Right cardiac atrium (tissue), 5 donors: ENCODE data around the gene KL. TPM values are rescaled to one million over a fixed set of nuclear protein-coding genes. Genes with fewer than 3 reads are reported as not detected.
A peak's percentile ranks its signal among the peaks of the same experiment; 100 is the strongest.

Experiments used
- ATAC-seq, 2 donors: fragments of 200-7000 bp; cut with Tn5 transposase; one replicate each; pipeline versions ENCODE4 v1.8.0 to v1.9.1; 2020; ENCODE audit warnings: moderate library complexity in 2 of 2, mild to moderate bottlenecking in 1 of 2
- DNase-seq, 3 donors: peaks; one replicate each; pipeline ENCODE4 v3.0.0-alpha.2; 2020
- H3K27ac ChIP-seq: one replicate; pipeline ENCODE4 v1.5.1; 2013; ENCODE audit warnings: mild to moderate bottlenecking, low read length, control low read depth, moderate library complexity
- H3K27me3 ChIP-seq: one replicate; pipeline ENCODE4 v1.6.1; 2013; ENCODE audit not compliant: control insufficient read depth, insufficient read depth
- H3K4me1 ChIP-seq: one replicate; pipeline ENCODE4 v1.6.1; 2013; ENCODE audit warnings: low read length; ENCODE audit not compliant: control insufficient read depth, insufficient read depth
- H3K4me3 ChIP-seq: one replicate; pipeline ENCODE4 v1.5.1; 2013; ENCODE audit warnings: low read length, control low read depth
- H3K9me3 ChIP-seq: one replicate; pipeline ENCODE4 v1.6.1; 2013; ENCODE audit warnings: low read length; ENCODE audit not compliant: control insufficient read depth
- WGBS: extraction: QIAGEN DNeasy Blood & Tissue Kit; methylation state at CpG from one replicate; pipeline ENCODE4 v1.1.7; 2013; 5-methylcytosine and 5-hydroxymethylcytosine counted together
- intact Hi-C, 4 donors: fragments of 100-400 bp; cut with DNase I; formaldehyde crosslinking; loops; one replicate each; pipeline versions ENCODE4 v1.11.0 to v1.14.0; 2022 to 2023
- polyA plus RNA-seq: library from polyadenylated mRNA; stranded (reverse); fragments of 200-250 nt; gene quantifications from one replicate; pipeline ENCODE4 v1.2.3, GENCODE V29; 2013
- total RNA-seq, 4 donors: library from RNA; stranded (reverse); fragmentation: NEBNext Ultra II Directional; extraction: Animal tissue kit (Norgen Biotek cat#: 25700); gene quantifications; one replicate each; pipeline ENCODE4 v1.2.1, GENCODE V29; 2021
- donor health status: healthy with polysubstance abuse.
- donor health status: DM: no; HTN: yes; CAD: no.
- donor health status: DM: no; HTN: no; CAD: no.
- donor health status: DM: no; HTN: yes; CAD: no; lungs with severe emphysema.
- donor health status: DM: yes; HTN: yes; CAD: no.

Gene KL
- total and polyA plus RNA-seq, 5 donors, result 0.95 to 2.7 (median 1.9) TPM

- DNase-seq, result no peak
- H3K27ac ChIP-seq, result no peak overlapping the region
- H3K4me3 ChIP-seq, result no peak overlapping the region
- no peaks in the 10 kb centered on the region for H3K27me3 ChIP-seq
- no peak for ATAC-seq
- peaks cover 2% of the 10 kb centered on the region for H3K4me1 ChIP-seq
- intact Hi-C loops, result no loop called here
- 89% methylated on average over 9 of the region's 9 CpGs for whole genome bisulfite sequencing
- no peaks in the 10 kb centered on the region for H3K9me3 ChIP-seq
These were observed 70.9 kb downstream of the KL start for GRCh38 chr13:33087091-33087490.

- WGBS, result 67% methylated on average over 3 of the region's 3 CpGs
- Histone ChIP-seq H3K27me3 (no peaks in the 10 kb centered on the region), H3K9me3 (no peaks in the 10 kb centered on the region)
These were observed 71.6 kb downstream of the KL start for GRCh38 chr13:33087790-33088189.

GRCh38 chr13:33089311-33089710 lies 73.1 kb downstream of the KL start:
- Histone ChIP-seq H3K4me1 (peaks cover 2% of the 10 kb centered on the region), H3K27ac (no peak overlapping the region), H3K27me3 (no peaks in the 10 kb centered on the region), H3K9me3 (no peaks in the 10 kb centered on the region), H3K4me3 (no peak overlapping the region)
- WGBS, result 97% methylated on average over 3 of the region's 3 CpGs
- intact Hi-C loops, result no loop called here
- DNase-seq (no peak), ATAC-seq (no peak)

More at GRCh38 chr13:33087790-33088189, 71.6 kb downstream of the KL start:
- intact Hi-C loops, result no loop called here
- Histone ChIP-seq H3K4me3 (no peak overlapping the region), H3K27ac (no peak overlapping the region), H3K4me1 (peaks cover 2% of the 10 kb centered on the region)
- DNase-seq, result no peak
- no peak for ATAC-seq

- no peak overlapping the region for H3K27ac ChIP-seq
- 56% methylated on average over 4 of the region's 4 CpGs for WGBS
- no peak overlapping the region for H3K4me3 ChIP-seq
- peaks cover 2% of the 10 kb centered on the region for H3K4me1 ChIP-seq
- H3K27me3 ChIP-seq, result no peaks in the 10 kb centered on the region
- DNase-seq (no peak), ATAC-seq (peak in 1 of 2 donors; percentile 17)
- intact Hi-C loops, result no loop called here
- no peaks in the 10 kb centered on the region for H3K9me3 ChIP-seq
These were observed 74.7 kb downstream of the KL start for GRCh38 chr13:33090755-33091414.

GRCh38 chr13:33091415-33091774 lies 75.2 kb downstream of the KL start:
- H3K27ac ChIP-seq, result no peak overlapping the region
- ATAC-seq (no peak), DNase-seq (no peak)
- intact Hi-C loops, result no loop called here
- H3K9me3 ChIP-seq, result no peaks in the 10 kb centered on the region
- 95% methylated on average over 5 of the region's 5 CpGs for WGBS
- no peaks in the 10 kb centered on the region for H3K27me3 ChIP-seq
- peaks cover 2% of the 10 kb centered on the region for H3K4me1 ChIP-seq
- no peak overlapping the region for H3K4me3 ChIP-seq

GRCh38 chr13:33092073-33092987 lies 76.1 kb downstream of the KL start:
- peak; percentile 43 to 89 for ATAC-seq
- Histone ChIP-seq H3K4me3 (no peak overlapping the region), H3K27ac (no peak overlapping the region), H3K9me3 (no peaks in the 10 kb centered on the region), H3K27me3 (no peaks in the 10 kb centered on the region), H3K4me1 (peaks cover 2% of the 10 kb centered on the region)
- WGBS, result 73% methylated on average over 11 of the region's 11 CpGs
- intact Hi-C loops, result no loop called here
- peak in 1 of 3 donors; percentile 22 for DNase-seq

- H3K27ac ChIP-seq, result no peak overlapping the region
- WGBS, result 93% methylated on average over 2 of the region's 2 CpGs
- intact Hi-C loops, result no loop called here
- no peaks in the 10 kb centered on the region for H3K4me1 ChIP-seq
- no peaks in the 10 kb centered on the region for H3K9me3 ChIP-seq
- no peak overlapping the region for H3K4me3 ChIP-seq
- H3K27me3 ChIP-seq, result no peaks in the 10 kb centered on the region
- no peak for DNase-seq
- no peak for ATAC-seq
These were observed 80.8 kb downstream of the KL start for GRCh38 chr13:33096886-33097605.

GRCh38 chr13:33099860-33100259 lies 83.6 kb downstream of the KL start:
- ATAC-seq, result no peak
- DNase-seq, result no peak
- no peaks in the 10 kb centered on the region for H3K9me3 ChIP-seq
- H3K4me3 ChIP-seq, result no peak overlapping the region
- H3K27ac ChIP-seq, result no peak overlapping the region
- H3K4me1 ChIP-seq, result no peaks in the 10 kb centered on the region
- H3K27me3 ChIP-seq, result no peaks in the 10 kb centered on the region
- intact Hi-C loops, result no loop called here
- 52% methylated on average over 3 of the region's 3 CpGs for WGBS

- H3K4me1 ChIP-seq, result no peaks in the 10 kb centered on the region
- no peak for ATAC-seq
- H3K27me3 ChIP-seq, result no peaks in the 10 kb centered on the region
- WGBS, result 91% methylated on average over 3 of the region's 3 CpGs
- no peak overlapping the region for H3K4me3 ChIP-seq
- DNase-seq, result no peak
- no peak overlapping the region for H3K27ac ChIP-seq
- intact Hi-C loops, result no loop called here
- no peaks in the 10 kb centered on the region for H3K9me3 ChIP-seq
These were observed 84.7 kb downstream of the KL start for GRCh38 chr13:33100886-33101285.

GRCh38 chr13:33101835-33102234 lies 85.6 kb downstream of the KL start:
- DNase-seq (no peak), ATAC-seq (no peak)
- Histone ChIP-seq H3K27me3 (no peaks in the 10 kb centered on the region), H3K9me3 (no peaks in the 10 kb centered on the region), H3K4me3 (no peak overlapping the region), H3K27ac (no peak overlapping the region), H3K4me1 (no peaks in the 10 kb centered on the region)
- whole genome bisulfite sequencing, result 92% methylated on average over 2 of the region's 2 CpGs
- intact Hi-C loops, result no loop called here

- DNase-seq (no peak), ATAC-seq (no peak)
- H3K9me3 ChIP-seq, result no peaks in the 10 kb centered on the region
- H3K27me3 ChIP-seq, result no peaks in the 10 kb centered on the region
- no peak overlapping the region for H3K4me3 ChIP-seq
- WGBS, result 86% methylated on average over 4 of the region's 4 CpGs
- H3K4me1 ChIP-seq, result no peaks in the 10 kb centered on the region
- intact Hi-C loops, result no loop called here
- no peak overlapping the region for H3K27ac ChIP-seq
These were observed 87.2 kb downstream of the KL start for GRCh38 chr13:33103457-33103856.
